Upper lobe of left lung (tissue), 4 donors: ENCODE data around the gene WDFY3.

Source experiments
- CTCF ChIP-seq, 6 experiments: fragments of 450-650 bp in 4 of 6; fragments of 200-600 bp in 2 of 6; sonication (generic) in 2 of 6; IDR thresholded peaks; one replicate each; pipeline ENCODE4 v1.5.1; 2016 to 2019; ENCODE audit warnings: antibody characterized with exemption in 6 of 6
- EP300 ChIP-seq, 4 donors: sonication (generic); formaldehyde crosslinking; IDR thresholded peaks; one replicate each; pipeline ENCODE4 v1.5.1; 2017; ENCODE audit warnings: antibody characterized with exemption in 4 of 4, control low read depth in 2 of 4
- POLR2A ChIP-seq, 4 donors: fragments of 450-650 bp; IDR thresholded peaks; one replicate each; pipeline ENCODE4 v1.5.1; 2016 to 2017; ENCODE audit warnings: antibody characterized with exemption in 4 of 4, mild to moderate bottlenecking in 2 of 4
- POLR2AphosphoS5 ChIP-seq, 2 donors: sonication (generic); formaldehyde crosslinking; IDR thresholded peaks; one replicate each; pipeline ENCODE4 v1.5.1; 2017; ENCODE audit warnings: antibody characterized with exemption in 2 of 2

GRCh38 chr4:84647312-84647884 lies 319.1 kb downstream of the WDFY3 start:
- no peak for TF ChIP-seq CTCF (IDR thresholded peaks at IDR 0.05)
- TF ChIP-seq POLR2A (IDR thresholded peaks at IDR 0.05): no peak
- no peak for TF ChIP-seq EP300 (IDR thresholded peaks at IDR 0.05)
- no peak for TF ChIP-seq POLR2AphosphoS5 (IDR thresholded peaks at IDR 0.05)
